IPS-NIHi7 (cell line): ENCODE measurements around the gene SYT9.
"Not testable (repeated sequence)": the region's sequence is repeated elsewhere in the genome, so short reads cannot be mapped to it uniquely, and the experiment has no call there.

Source experiments
- DNase-seq: peaks from one replicate; pipeline ENCODE4 v3.0.0; 2012; ENCODE audit warnings: mixed read lengths; ENCODE audit errors: extremely low spot score

Gene SYT9

DNA sequence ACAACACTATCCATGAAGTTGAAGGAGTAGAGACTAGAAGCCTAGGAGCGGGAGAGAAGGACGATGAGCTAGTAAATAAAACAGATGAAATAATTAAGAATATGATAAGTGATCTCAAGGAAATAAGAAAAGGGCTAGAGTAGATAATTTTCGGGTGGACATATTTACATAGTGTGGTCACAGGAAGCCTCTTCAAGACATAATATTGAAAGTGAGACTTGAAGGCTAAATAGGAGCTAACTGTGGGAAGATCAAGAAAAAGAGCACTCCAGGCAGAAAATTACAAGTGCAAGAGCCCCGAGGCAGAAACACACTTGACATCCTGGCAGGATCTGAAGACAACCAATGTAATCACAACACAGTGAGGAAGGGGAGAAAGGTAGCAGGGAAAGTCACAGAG is 250.2 kb downstream of the SYT9 start:
- DNase-seq: no peak

DNA sequence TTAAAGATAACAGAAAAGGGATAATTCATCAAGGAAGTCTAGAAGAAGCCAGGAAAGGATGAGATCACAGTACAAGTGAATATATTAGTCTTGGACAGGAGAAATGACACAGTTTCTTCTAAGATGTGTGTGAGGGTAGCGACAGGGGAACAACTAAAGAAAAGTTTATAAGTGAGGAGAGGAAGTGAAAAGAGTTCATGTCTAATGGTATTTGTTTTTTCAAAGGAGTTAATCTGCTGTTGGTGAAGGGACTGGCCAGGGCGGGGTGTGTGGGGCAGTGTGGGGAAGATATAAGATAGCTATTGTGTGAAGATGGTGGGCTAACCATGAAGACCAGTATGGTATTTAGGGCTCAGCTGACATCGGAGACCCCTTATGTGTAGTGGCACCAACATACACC is 254.5 kb downstream of the SYT9 start:
- no peak for DNase-seq

DNA sequence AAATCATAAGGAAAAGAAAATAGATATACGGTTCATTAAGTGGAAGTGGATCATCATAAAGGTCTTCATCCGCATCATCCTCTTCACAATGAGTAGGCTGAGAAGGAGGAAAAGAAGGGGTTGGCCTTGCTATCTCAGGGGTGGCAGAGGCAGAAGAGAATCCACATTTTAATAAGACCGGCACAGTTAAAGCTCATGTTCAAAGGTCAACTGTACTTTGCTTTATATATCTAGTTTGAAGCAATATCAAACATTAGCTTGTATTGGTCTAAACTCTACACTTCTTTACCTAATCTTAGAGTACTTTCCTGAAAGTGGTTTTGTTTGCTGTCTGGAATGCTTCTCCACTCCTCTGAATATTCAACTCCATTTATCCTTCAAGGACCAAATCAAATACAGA is 256.4 kb downstream of the SYT9 start:
- no peak for DNase-seq

DNA sequence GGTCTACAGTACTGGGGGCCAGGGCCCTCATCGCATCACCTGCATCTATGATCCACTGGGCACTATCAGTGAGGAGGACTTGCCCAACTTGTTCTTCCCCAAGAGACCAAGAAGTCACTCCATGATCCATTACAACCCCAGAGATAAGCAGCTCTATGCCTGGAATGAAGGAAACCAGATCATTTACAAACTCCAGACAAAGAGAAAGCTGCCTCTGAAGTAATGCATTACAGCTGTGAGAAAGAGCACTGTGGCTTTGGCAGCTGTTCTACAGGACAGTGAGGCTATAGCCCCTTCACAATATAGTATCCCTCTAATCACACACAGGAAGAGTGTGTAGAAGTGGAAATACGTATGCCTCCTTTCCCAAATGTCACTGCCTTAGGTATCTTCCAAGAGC is 258.3 kb downstream of the SYT9 start:
- DNase-seq: no peak

DNA sequence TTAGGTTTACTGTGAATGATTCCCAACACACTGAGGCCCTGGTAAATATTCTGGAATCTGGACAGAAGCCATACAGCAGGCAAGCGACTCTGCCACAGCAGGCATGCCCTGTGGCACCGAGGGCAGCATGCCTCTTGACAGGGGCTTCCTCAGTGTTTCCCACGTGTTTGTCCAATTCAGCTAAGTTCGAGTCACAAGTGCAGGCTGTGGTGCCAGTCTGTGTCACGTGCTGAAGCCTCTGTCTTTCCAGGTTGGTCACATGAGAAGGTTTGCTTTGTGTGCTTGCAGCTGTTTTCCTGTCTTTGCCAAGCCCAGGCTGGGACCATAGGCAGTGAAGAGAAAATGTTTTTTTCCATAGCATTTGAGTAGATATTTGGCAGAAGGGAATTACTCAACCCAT is 259.7 kb downstream of the SYT9 start:
- no peak for DNase-seq

DNA sequence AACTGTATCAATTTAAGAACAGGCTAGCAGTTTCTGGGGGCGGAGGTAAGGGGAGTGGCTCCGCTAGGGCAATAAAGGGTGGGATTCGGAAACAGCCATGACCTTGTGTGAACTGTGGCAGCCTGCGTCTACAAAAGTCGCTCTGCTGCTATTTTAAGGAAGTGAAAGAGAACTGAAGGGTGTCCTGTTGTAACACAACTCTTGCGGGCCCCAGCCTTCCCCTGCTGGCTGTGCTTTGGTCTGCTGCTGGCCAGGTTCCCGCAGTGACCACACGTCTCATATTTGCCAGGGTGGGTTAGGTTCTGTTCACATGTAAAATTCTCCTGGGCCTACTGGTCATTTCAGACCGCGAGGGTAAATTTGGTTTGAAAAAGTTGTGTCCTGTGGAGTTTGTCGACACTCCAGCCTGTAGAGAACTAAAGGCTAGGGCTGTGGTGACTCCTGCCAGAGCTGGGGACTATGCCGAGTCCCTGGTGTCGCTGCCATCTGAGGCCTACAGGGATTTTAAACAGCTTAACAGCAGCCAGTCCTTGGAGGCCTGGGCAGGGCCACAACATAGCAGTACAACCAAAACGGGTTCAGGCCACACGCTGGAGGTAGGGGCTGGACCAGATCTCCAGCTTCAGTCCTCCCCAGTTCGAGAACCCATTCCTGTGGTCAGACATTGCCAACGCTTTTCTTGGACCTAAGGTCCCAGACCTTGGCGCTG is 261.0 kb downstream of the SYT9 start:
- no peak for DNase-seq

DNA sequence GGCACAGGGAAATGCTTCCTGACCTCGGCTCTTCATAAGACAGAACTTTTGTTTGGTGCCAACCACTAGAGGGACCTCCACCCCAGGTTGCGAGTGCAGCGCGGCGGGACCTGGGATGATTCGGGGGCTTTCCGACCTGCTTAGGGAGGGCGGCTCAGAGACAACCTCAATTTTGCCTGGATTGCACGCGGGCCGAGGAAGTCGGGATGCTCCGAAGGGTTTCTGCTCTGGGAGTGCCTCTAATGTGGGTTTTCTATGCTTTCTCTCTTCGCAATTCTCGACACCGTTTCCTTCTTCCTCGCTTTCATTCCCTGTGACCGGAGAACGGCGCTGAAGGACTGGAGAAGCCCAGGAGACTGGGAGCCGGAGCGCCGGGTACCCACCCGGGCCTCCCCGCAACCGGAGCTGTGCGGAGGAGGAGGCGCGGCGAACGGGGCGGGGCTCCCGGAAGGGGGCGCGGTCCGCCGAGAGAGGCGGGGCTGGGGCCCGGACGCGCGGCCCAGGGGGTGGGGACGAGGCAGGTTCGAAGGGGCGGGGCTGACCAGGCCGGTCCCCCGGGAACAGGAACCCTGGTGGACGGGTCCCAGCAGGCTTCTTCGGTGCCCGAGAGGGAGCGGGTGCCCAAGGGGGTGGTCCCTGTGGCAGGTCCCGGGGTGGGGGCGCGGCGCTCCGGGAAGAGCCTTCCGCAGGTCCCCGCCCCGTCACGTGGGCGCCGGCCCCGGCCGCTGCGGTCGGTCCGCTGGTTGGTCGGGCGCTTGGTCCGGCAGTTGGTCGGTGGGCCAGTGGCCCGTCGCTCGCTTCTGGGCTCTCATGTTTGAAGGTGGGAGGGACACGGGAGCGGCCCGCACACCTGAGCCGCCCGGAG is 261.8 kb downstream of the SYT9 start, which contains the start of gene PPFIBP2:
Gene PPFIBP2, plus strand, starts transcription at position 766 of the 865 bp plus-strand sequence. CDS start 35,477 bp downstream, outside the sequence.
- peak; percentile 97 for DNase-seq

DNA sequence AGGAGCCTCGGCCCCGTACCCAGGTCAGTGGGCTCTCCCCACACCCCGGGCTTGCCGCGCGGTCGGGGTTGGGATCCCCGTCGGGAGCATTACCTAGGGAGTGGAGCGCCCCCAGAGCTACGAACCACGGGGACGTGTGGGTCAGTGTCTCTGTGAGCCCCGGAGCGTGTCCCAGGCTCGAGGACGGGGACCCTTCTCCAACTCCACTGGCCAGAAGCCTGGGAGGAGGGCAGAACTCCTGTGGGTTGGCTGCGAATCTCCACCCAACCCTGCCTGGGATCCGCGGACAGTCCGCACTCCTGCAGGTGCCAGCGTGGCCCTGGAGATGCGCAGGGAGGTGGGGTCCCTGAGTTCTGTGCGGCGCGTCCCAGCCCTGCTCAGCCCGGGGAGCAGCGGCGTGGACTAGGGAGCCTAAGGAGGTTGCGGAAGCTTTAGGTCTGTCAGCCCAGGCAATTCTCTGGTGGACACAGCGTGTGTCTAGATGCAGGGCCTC is 262.4 kb downstream of the SYT9 start:
- no peak for DNase-seq

DNA sequence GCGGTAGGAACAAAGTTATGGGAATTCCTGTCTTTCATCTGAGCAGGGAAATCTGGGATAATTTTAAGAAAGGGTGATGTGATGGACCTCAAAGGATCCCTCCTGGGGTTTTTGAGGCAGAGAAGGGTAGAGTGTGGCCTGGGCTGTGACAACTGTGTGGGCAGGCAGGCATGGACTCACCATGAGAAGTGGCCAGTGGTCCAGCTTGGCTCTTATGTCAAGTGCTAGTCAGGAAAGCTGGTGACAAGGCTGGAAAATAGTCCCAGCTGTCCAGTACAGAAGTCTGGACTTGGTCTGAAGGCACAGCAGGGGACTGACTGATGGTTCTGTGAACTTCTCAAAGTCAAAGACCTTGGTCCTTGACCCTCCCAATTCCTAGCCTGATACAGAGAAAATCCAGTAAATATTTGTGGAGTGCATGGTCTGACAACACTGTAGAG is 263.8 kb downstream of the SYT9 start:
- no peak for DNase-seq

DNA sequence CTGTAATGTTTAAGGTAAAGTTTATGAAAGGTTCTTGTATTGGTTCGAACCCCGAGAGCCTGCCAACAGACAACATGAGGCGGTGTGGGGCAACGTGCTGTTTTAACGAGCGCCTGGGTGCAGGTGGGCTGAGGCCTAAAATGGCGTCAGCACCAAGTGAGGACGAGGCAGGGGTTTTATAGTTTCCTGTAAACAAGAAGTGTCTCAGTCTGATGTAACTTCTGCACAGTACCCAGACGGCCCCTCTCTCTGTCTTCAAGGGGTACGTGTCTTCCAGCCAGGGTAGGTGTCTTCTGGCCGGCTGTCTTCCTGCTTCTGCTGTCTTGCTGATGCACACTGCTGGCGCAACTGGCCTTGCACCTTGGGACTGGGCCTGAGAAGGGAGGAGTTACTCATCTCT is 264.8 kb downstream of the SYT9 start:
- DNase-seq: no peak

DNA sequence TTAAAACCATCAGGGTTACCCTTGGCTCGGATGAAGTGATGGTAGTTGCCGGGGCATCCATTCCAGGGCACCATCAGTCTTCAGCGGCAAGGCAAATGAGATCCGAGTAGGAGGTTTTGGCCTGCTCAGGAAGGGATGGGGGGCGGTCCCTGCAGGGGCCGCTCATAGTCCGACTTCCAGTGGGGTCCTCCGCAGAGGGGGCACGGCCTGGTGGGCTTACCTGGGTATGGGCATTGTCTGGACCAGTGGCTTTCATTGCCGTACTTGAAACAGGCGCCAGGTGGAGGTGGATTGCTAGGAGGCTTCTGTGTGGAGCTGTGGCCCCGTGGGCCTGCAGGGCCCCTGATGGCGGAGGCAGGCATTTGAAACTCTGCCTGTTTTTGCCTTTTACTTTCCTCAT is 266.0 kb downstream of the SYT9 start:
- DNase-seq: not testable (repeated sequence)
